NCI-H526 treated with DMSO at 0.1 percent for 48 hours (cell line): ENCODE data around the gene TEF.
"Not testable (repeated sequence)": the region's sequence is repeated elsewhere in the genome, so short reads cannot be mapped to it uniquely, and the experiment has no call there.

ENCODE experiments used
- DNase-seq: peaks from one replicate; lab custom pipeline; 2025; lab: John Stamatoyannopoulos, UW

TEF gene

GRCh38 chr22:41383085-41383484 is 1.3 kb downstream of the TEF start:
- no peak for DNase-seq

GRCh38 chr22:41384128-41384527 is 2.4 kb downstream of the TEF start:
- DNase-seq = no peak

- DNase-seq = no peak
Measured at GRCh38 chr22:41387341-41387740, 5.6 kb downstream of the TEF start.

GRCh38 chr22:41394012-41394356 is 12.2 kb downstream of the TEF start:
- no peak for DNase-seq

GRCh38 chr22:41395531-41396240 is 13.9 kb downstream of the TEF start:
- DNase-seq = no peak

- DNase-seq = no peak
Measured at GRCh38 chr22:41397143-41397811, 15.5 kb downstream of the TEF start.

GRCh38 chr22:41398921-41399320 is 17.2 kb downstream of the TEF start:
- DNase-seq = no peak

- DNase-seq = no peak
Measured at GRCh38 chr22:41401781-41402648, 20.3 kb downstream of the TEF start.

GRCh38 chr22:41402851-41403250 is 21.1 kb downstream of the TEF start:
- not testable (repeated sequence) for DNase-seq

GRCh38 chr22:41403532-41404318 is 22.0 kb downstream of the TEF start:
- DNase-seq = peak; percentile 15

GRCh38 chr22:41405588-41405987 is 23.8 kb downstream of the TEF start:
- no peak for DNase-seq

GRCh38 chr22:41406410-41406809 is 24.7 kb downstream of the TEF start:
- peak; percentile 87 for DNase-seq

- no peak for DNase-seq
Measured at GRCh38 chr22:41407433-41407832, 25.7 kb downstream of the TEF start.

GRCh38 chr22:41408665-41409064 is 26.9 kb downstream of the TEF start:
- DNase-seq = no peak

GRCh38 chr22:41410311-41410751 is 28.6 kb downstream of the TEF start:
- no peak for DNase-seq

- no peak for DNase-seq
Measured at GRCh38 chr22:41411021-41411851, 29.5 kb downstream of the TEF start.

GRCh38 chr22:41415554-41415953 is 33.8 kb downstream of the TEF start:
- no peak for DNase-seq

- DNase-seq = no peak
Measured at GRCh38 chr22:41417622-41418390, 36.1 kb downstream of the TEF start.

GRCh38 chr22:41418717-41419116 is 37.0 kb downstream of the TEF start:
- DNase-seq = no peak

- no peak for DNase-seq
Measured at GRCh38 chr22:41425660-41426365, 44.1 kb downstream of the TEF start.
